ENCODE data around the gene CNR2. TPM values are rescaled to one million over a fixed set of nuclear protein-coding genes. Genes with fewer than 3 reads are reported as not detected.
A peak's percentile ranks its signal among the peaks of the same experiment; 100 is the strongest.
"Not testable (repeated sequence)": the region's sequence is repeated elsewhere in the genome, so short reads cannot be mapped to it uniquely, and the experiment has no call there.

Gene CNR2
- total RNA-seq, 1 experiment from 2014 or later = not detected

GRCh38 chr1:23843644-23844043 is 69.5 kb downstream of the CNR2 start:
- no peak for DNase-seq (ENCODE audit: extremely low read depth, low read depth)

- peak; percentile 24 for DNase-seq (ENCODE audit: extremely low read depth, low read depth)
Observed at GRCh38 chr1:23838401-23838866, 74.7 kb downstream of the CNR2 start.

GRCh38 chr1:23837908-23838307 is 75.3 kb downstream of the CNR2 start:
- DNase-seq (ENCODE audit: extremely low read depth, low read depth) = no peak

- DNase-seq (ENCODE audit: extremely low read depth, low read depth) = no peak
Observed at GRCh38 chr1:23836037-23836436, 77.1 kb downstream of the CNR2 start.

- not testable (repeated sequence) for DNase-seq (ENCODE audit: extremely low read depth, low read depth)
Observed at GRCh38 chr1:23834156-23834555, 79.0 kb downstream of the CNR2 start.

- DNase-seq (ENCODE audit: extremely low read depth, low read depth) = no peak
Observed at GRCh38 chr1:23827717-23828116, 85.4 kb downstream of the CNR2 start.

- DNase-seq (ENCODE audit: extremely low read depth, low read depth) = not testable (repeated sequence)
Observed at GRCh38 chr1:23826590-23826989, 86.6 kb downstream of the CNR2 start.

GRCh38 chr1:23825762-23826522 is 87.2 kb downstream of the CNR2 start:
- DNase-seq (ENCODE audit: extremely low read depth, low read depth) = no peak

- peak; percentile 76 for DNase-seq (ENCODE audit: extremely low read depth, low read depth)
Observed at GRCh38 chr1:23825076-23825761, 87.9 kb downstream of the CNR2 start, which contains the start of gene HMGCL. HMGCL (minus strand) TSS chr1:23825429; CDS start chr1:23825415, 14 bp downstream.

GRCh38 chr1:23824711-23825075 is 88.5 kb downstream of the CNR2 start:
- DNase-seq (ENCODE audit: extremely low read depth, low read depth) = no peak

- no peak for DNase-seq (ENCODE audit: extremely low read depth, low read depth)
Observed at GRCh38 chr1:23823767-23824166, 89.4 kb downstream of the CNR2 start.

Small RNA genes lying within 50 kb of the gene (small RNA-seq; reads per million reads assigned to genes)
- 0 reads per million in 2 experiments for gene MIR378F

Other genes starting within 250 kb of the CNR2 start
- gene RPL11, start 221.6 kb downstream of the CNR2 start, total RNA-seq (2014; rRNA removed; shearing (Covaris generic)) = 2,020 and 2,371 TPM in 2 replicates
- gene ELOA, start 169.9 kb downstream of the CNR2 start, total RNA-seq (2014; rRNA removed; shearing (Covaris generic)) = 29.5 and 31.1 TPM in 2 replicates
- gene PITHD1, start 134.9 kb downstream of the CNR2 start, total RNA-seq (2014; rRNA removed; shearing (Covaris generic)) = 40.1 TPM in 2 replicates
- 50.8 and 54.3 TPM in 2 replicates for gene LYPLA2, start 122.2 kb downstream of the CNR2 start, total RNA-seq (2014; rRNA removed; shearing (Covaris generic))
- 36.2 and 37.2 TPM in 2 replicates for gene GALE, start 112.6 kb downstream of the CNR2 start, total RNA-seq (2014; rRNA removed; shearing (Covaris generic))
- 29.1 and 30.0 TPM in 2 replicates for gene HMGCL, start 87.9 kb downstream of the CNR2 start, total RNA-seq (2014; rRNA removed; shearing (Covaris generic))
- 16.6 and 17.1 TPM in 2 replicates for gene FUCA1, start 45.1 kb downstream of the CNR2 start, total RNA-seq (2014; rRNA removed; shearing (Covaris generic))
- gene PNRC2, start 46.5 kb upstream of the CNR2 start, total RNA-seq (2014; rRNA removed; shearing (Covaris generic)) = 74.6 and 84.0 TPM in 2 replicates
- 79.1 and 90.5 TPM in 2 replicates for gene SRSF10, start 67.0 kb upstream of the CNR2 start, total RNA-seq (2014; rRNA removed; shearing (Covaris generic))
- 3.1 and 3.4 TPM in 2 replicates for gene MYOM3, start 198.8 kb upstream of the CNR2 start, total RNA-seq (2014; rRNA removed; shearing (Covaris generic))
- gene IL22RA1, start 229.8 kb upstream of the CNR2 start, total RNA-seq (2014; rRNA removed; shearing (Covaris generic)) = 1.6 and 1.9 TPM in 2 replicates